ENCODE measurements around the gene WDR7. TPM values are rescaled to one million over a fixed set of nuclear protein-coding genes. Genes with fewer than 3 reads are reported as not detected.

The WDR7 gene
- total RNA-seq, 6 donors from 2014 or later: 17.8 to 58.7 (median 26.7) TPM

GRCh38 chr18:56643381-56643780 is 7.8 kb upstream of the WDR7 start:
- DNase-seq (no peak), ATAC-seq (ENCODE audit: low FRiP score in 2 of 2) (no peak)
- Histone ChIP-seq H3K27me3 (no peaks in the 10 kb centered on the region), H3K36me3 (no peaks in the 10 kb centered on the region), H3K4me1 (peaks cover 0 to 6% (median 4%) of the 10 kb centered on the region in 4 donors), H3K4me3 (no peak overlapping the region), H3K9me3 (no peaks in the 10 kb centered on the region), H3K27ac (no peak overlapping the region)
- TF ChIP-seq EP300 (IDR thresholded peaks at IDR 0.05): no peak
- no peak for TF ChIP-seq POLR2AphosphoS5 (IDR thresholded peaks at IDR 0.05)
- TF ChIP-seq POLR2A (IDR thresholded peaks at IDR 0.05): no peak
- no peak for TF ChIP-seq CTCF (IDR thresholded peaks at IDR 0.05)
- 90 to 94% methylated on average over 3 of the region's 3 CpGs for WGBS, 2 donors

- Histone ChIP-seq H3K4me1 (no peaks in the 10 kb centered on the region), H3K36me3 (no peaks in the 10 kb centered on the region), H3K27me3 (no peaks in the 10 kb centered on the region), H3K9me3 (no peaks in the 10 kb centered on the region), H3K4me3 (no peak overlapping the region), H3K27ac (no peak overlapping the region)
- ATAC-seq (ENCODE audit: low FRiP score in 2 of 2): no peak
- DNase-seq: no peak
- TF ChIP-seq CTCF (IDR thresholded peaks at IDR 0.05): peak in 2 of 6 experiments; percentile 26 to 27
- no peak for TF ChIP-seq EP300 (IDR thresholded peaks at IDR 0.05)
- TF ChIP-seq POLR2A (IDR thresholded peaks at IDR 0.05): no peak
- no peak for TF ChIP-seq POLR2AphosphoS5 (IDR thresholded peaks at IDR 0.05)
- WGBS, 2 donors: 62% methylated on average over 5 of the region's 5 CpGs
Measured at GRCh38 chr18:56645415-56646016, 5.6 kb upstream of the WDR7 start.

GRCh38 chr18:56647071-56647470 is 4.1 kb upstream of the WDR7 start:
- Histone ChIP-seq H3K9me3 (no peaks in the 10 kb centered on the region), H3K4me1 (peaks cover 2 to 7% (median 5%) of the 10 kb centered on the region in 4 donors), H3K27me3 (no peaks in the 10 kb centered on the region), H3K27ac (no peak overlapping the region), H3K36me3 (no peaks in the 10 kb centered on the region), H3K4me3 (no peak overlapping the region)
- TF ChIP-seq EP300 (IDR thresholded peaks at IDR 0.05) (no peak), CTCF (IDR thresholded peaks at IDR 0.05) (no peak), POLR2A (IDR thresholded peaks at IDR 0.05) (no peak), POLR2AphosphoS5 (IDR thresholded peaks at IDR 0.05) (no peak)
- no peak for DNase-seq
- no peak for ATAC-seq (ENCODE audit: low FRiP score in 2 of 2)

DNA sequence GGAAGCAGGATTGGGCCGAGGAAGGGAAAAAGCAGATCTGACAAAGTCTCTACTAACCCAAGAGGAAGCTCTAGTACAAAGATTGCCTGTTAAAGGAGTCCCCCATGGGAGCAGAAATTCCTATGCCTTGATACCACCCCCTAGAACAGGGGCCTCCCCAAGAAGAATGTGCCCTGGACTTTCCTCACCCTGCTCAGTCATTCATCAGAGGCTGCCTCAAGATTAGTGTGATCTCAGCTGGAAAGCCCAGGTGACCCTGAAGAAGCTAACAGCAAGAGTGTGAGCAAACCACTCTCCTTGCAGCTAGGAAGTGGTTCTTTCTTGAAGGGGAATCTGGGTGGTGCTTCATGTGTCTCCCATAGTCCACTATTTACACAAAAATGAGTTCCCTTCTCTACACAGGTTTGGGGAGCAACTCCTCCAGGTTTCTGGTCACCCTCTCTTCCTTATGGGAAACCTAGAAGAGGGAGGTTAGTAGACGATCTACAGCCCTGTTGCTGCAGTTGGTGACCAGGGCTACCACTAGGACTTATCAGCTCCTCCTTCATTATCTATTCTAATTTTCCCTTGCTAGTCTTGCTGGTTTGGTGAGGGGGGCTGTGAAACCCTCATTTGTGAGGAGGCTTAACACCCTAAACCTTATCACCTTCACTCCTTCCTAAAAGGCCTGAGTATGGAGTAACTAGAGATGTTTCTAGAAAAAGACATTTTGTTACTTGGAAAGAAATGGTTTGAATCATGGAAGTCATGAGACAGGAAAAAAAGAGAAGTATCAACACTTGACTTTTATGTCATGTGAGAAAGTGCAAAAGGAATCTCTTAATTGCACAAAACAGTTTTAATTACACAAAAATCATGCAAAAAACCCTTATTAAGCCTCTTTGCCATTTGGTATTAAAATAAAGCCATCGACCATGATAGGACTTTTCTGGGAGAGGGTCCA is 2.9 kb upstream of the WDR7 start:
- Histone ChIP-seq H3K4me3 (no peak overlapping the region), H3K27me3 (no peaks in the 10 kb centered on the region), H3K4me1 (peaks cover 10 to 17% (median 11%) of the 10 kb centered on the region in 4 donors), H3K9me3 (no peaks in the 10 kb centered on the region), H3K36me3 (no peaks in the 10 kb centered on the region), H3K27ac (peak overlapping the region in 1 of 4 donors; percentile 43)
- no peak for DNase-seq
- WGBS, 2 donors: 77 to 86% methylated on average over 3 of the region's 3 CpGs
- TF ChIP-seq CTCF (IDR thresholded peaks at IDR 0.05) (no peak), POLR2AphosphoS5 (IDR thresholded peaks at IDR 0.05) (no peak), POLR2A (IDR thresholded peaks at IDR 0.05) (no peak), EP300 (IDR thresholded peaks at IDR 0.05) (no peak)
- no peak for ATAC-seq (ENCODE audit: low FRiP score in 2 of 2)
